Kidney (tissue), 14 donors: ENCODE measurements around the gene CERK. TPM values are rescaled to one million over a fixed set of nuclear protein-coding genes. Genes with fewer than 3 reads are reported as not detected.

ENCODE experiments used
- DNase-seq, 5 donors: peaks; one replicate each; pipeline ENCODE4 v3.0.0-alpha.2; 2013 to 2020
- FAIRE-seq: peaks from 2 replicates; lab custom pipeline; 2012; peaks lifted over from hg19 to GRCh38; lab: Jason Lieb, UNC
- H3K27ac ChIP-seq, 2 donors: one replicate each; pipeline ENCODE4 v1.7.0; 2013; ENCODE audit warnings: low read depth in 2 of 2, low read length in 2 of 2, inconsistent platforms in 1 of 2
- H3K27me3 ChIP-seq: one replicate; pipeline ENCODE4 v1.7.1; 2013; ENCODE audit warnings: low read length, inconsistent platforms; ENCODE audit not compliant: control insufficient read depth, insufficient read depth
- H3K36me3 ChIP-seq, 3 donors: one replicate each; pipeline versions ENCODE4 v1.7.0 to v1.7.1; 2013; ENCODE audit warnings: low read length in 3 of 3, control low read depth in 1 of 3, inconsistent platforms in 1 of 3; ENCODE audit not compliant: insufficient read depth in 3 of 3, control insufficient read depth in 2 of 3
- H3K4me1 ChIP-seq, 3 donors: one replicate each; pipeline versions ENCODE4 v1.7.0 to v1.7.1; 2013; ENCODE audit warnings: low read length in 3 of 3, inconsistent platforms in 1 of 3, low read depth in 1 of 3; ENCODE audit not compliant: control insufficient read depth in 2 of 3, insufficient read depth in 2 of 3
- H3K4me3 ChIP-seq, 3 donors: one replicate each; pipeline versions ENCODE4 v1.7.0 to v1.8.1; 2013; ENCODE audit warnings: low read length in 3 of 3, control low read depth in 1 of 3, inconsistent platforms in 1 of 3
- H3K9ac ChIP-seq, 3 donors: one replicate each; pipeline versions ENCODE4 v1.7.0 to v1.7.1; 2013; ENCODE audit warnings: low read length in 3 of 3, control low read depth in 1 of 3, inconsistent platforms in 1 of 3
- H3K9me3 ChIP-seq, 3 donors: one replicate each; pipeline versions ENCODE4 v1.7.0 to v1.7.1; 2013; ENCODE audit warnings: low read length in 3 of 3, control low read depth in 1 of 3, inconsistent platforms in 1 of 3; ENCODE audit not compliant: control insufficient read depth in 2 of 3, insufficient read depth in 1 of 3
- intact Hi-C: fragments of 100-400 bp; cut with DNase I; formaldehyde crosslinking; loops from one replicate; pipeline ENCODE4 v1.11.1; 2022
- polyA plus RNA-seq: library from polyadenylated mRNA; stranded (reverse); fragments of 350-450 nt; fragmentation: Illumina TruSeq; extraction: RNeasy Lipid Tissue Mini Kit (QIAGEN cat#74804); gene quantifications from one replicate; pipeline ENCODE4 v1.2.3, GENCODE V29; 2014; ENCODE audit warnings: low read depth, low replicate concordance; ENCODE audit not compliant: insufficient read depth
- total RNA-seq: library from RNA; stranded (reverse); fragmentation: NEBNext Ultra II Directional; extraction: Animal tissue kit (Norgen Biotek cat#: 25700); gene quantifications from one replicate; pipeline ENCODE4 v1.2.1, GENCODE V29; 2021
- TF ChIP-seq, protein P1 (sequence below): IDR thresholded peaks from 3 replicates; pipeline ENCODE4 v1.5.1; 2012; ENCODE audit warnings: mild to moderate bottlenecking, moderate library complexity, borderline replicate concordance; ENCODE audit not compliant: insufficient read depth; ENCODE audit errors: extremely low read depth
- donor health status: control.
- donor health status: control.
- donor health status: control.
- donor health status: control.
- donor health status: control.
- donor health status: DM: yes; HTN: yes; CAD: no.
- donor health status: Normal renal cell carcinoma (clear cell type).

CERK gene
- total and polyA plus RNA-seq, 2 donors from 2014 or later: 21.6 to 28.2 TPM

DNA sequence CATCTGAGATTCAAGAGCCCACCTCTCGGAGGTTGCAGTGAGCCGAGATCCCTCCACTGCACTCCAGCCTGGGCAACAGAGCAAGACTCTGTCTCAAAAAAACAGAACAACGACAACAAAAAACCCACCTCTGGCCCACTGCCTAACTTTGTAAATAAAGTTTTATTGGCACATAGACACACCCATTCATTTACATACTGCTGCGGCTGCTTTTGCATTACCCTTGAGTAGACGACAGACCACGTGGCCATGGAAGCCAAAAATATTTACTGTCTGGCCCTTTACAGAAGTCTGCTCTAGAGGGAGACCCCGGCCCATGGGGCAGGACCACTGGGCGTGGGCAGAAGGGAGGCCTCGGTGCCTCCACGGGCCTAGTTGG is 70.8 kb downstream of the CERK start:
- Histone ChIP-seq H3K36me3 (peaks cover 0 to 27% (median 7%) of the 10 kb centered on the region in 3 donors), H3K9me3 (no peaks in the 10 kb centered on the region), H3K4me1 (no peaks in the 10 kb centered on the region), H3K27ac (no peak overlapping the region), H3K27me3 (no peaks in the 10 kb centered on the region), H3K9ac (no peak overlapping the region), H3K4me3 (no peak overlapping the region)
- TF ChIP-seq, protein P1, sequence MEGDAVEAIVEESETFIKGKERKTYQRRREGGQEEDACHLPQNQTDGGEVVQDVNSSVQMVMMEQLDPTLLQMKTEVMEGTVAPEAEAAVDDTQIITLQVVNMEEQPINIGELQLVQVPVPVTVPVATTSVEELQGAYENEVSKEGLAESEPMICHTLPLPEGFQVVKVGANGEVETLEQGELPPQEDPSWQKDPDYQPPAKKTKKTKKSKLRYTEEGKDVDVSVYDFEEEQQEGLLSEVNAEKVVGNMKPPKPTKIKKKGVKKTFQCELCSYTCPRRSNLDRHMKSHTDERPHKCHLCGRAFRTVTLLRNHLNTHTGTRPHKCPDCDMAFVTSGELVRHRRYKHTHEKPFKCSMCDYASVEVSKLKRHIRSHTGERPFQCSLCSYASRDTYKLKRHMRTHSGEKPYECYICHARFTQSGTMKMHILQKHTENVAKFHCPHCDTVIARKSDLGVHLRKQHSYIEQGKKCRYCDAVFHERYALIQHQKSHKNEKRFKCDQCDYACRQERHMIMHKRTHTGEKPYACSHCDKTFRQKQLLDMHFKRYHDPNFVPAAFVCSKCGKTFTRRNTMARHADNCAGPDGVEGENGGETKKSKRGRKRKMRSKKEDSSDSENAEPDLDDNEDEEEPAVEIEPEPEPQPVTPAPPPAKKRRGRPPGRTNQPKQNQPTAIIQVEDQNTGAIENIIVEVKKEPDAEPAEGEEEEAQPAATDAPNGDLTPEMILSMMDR: no peak
- intact Hi-C loops: no loop called here
- no peak for FAIRE-seq
- DNase-seq: peak in 1 of 5 donors; percentile 51

DNA sequence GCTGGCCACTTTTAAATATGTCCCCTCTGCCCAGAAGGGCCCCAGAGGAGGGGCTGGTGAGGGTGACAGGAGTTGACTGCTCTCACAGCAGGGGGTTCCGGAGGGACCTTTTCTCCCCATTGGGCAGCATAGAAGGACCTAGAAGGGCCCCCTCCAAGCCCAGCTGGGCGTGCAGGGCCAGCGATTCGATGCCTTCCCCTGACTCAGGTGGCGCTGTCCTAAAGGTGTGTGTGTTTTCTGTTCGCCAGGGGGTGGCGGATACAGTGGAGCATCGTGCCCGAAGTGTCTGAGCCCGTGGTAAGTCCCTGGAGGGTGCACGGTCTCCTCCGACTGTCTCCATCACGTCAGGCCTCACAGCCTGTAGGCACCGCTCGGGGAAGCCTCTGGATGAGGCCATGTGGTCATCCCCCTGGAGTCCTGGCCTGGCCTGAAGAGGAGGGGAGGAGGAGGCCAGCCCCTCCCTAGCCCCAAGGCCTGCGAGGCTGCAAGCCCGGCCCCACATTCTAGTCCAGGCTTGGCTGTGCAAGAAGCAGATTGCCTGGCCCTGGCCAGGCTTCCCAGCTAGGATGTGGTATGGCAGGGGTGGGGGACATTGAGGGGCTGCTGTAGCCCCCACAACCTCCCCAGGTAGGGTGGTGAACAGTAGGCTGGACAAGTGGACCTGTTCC is 71.3 kb downstream of the CERK start:
- Histone ChIP-seq H3K9me3 (no peaks in the 10 kb centered on the region), H3K4me3 (no peak overlapping the region), H3K27ac (no peak overlapping the region), H3K9ac (no peak overlapping the region), H3K36me3 (peaks cover 0 to 27% (median 7%) of the 10 kb centered on the region in 3 donors), H3K27me3 (no peaks in the 10 kb centered on the region), H3K4me1 (no peaks in the 10 kb centered on the region)
- FAIRE-seq: no peak
- TF ChIP-seq, protein P1: no peak
- DNase-seq: peak in 1 of 5 donors; percentile 66
- intact Hi-C loops: no loop called here

DNA sequence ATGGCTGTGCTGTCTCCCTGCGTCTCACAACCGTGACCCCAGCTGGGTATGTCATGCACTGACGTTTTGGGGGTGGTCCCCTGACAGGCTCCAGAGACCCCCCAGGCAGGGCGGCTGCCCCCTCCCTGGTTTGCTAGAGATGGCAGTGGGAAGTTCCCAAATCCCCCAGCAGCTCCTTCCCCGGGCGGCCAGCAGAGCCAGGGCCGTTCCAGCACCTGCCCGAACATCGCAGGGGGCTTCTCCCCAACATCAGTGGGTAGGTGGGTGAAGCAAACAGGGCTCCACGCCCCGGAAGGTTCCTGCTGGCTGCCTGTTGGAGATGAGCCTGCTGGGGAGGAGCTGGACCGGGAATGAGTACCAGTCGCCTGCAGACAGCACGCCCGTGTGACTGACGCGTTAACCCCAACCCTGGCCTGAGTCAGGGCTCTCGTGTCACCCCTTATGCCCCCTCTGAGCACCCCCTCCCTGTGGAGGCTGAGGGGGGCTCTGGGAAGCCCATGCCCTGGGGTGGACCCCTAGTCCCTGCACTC is 72.2 kb downstream of the CERK start:
- DNase-seq (peak in 1 of 5 donors; percentile 64), FAIRE-seq (no peak)
- H3K4me1 ChIP-seq: peaks cover 0 to 2% (median 0%) of the 10 kb centered on the region in 3 donors
- intact Hi-C loops: no loop called here
- no peaks in the 10 kb centered on the region for H3K27me3 ChIP-seq
- no peak overlapping the region for H3K9ac ChIP-seq
- no peak overlapping the region for H3K27ac ChIP-seq
- H3K36me3 ChIP-seq: peaks cover 0 to 27% (median 7%) of the 10 kb centered on the region in 3 donors
- H3K9me3 ChIP-seq: no peaks in the 10 kb centered on the region
- H3K4me3 ChIP-seq: no peak overlapping the region
- TF ChIP-seq, protein P1: no peak
